Activated T-cell treated with anti-CD3 and anti-CD28 coated beads for 48 hours (primary cell): ENCODE measurements around the gene FREM3.

Source experiments
- DNase-seq: peaks from one replicate; pipeline ENCODE4 v3.0.0-alpha.2; 2020; ENCODE audit warnings: low read depth

The FREM3 gene

DNA sequence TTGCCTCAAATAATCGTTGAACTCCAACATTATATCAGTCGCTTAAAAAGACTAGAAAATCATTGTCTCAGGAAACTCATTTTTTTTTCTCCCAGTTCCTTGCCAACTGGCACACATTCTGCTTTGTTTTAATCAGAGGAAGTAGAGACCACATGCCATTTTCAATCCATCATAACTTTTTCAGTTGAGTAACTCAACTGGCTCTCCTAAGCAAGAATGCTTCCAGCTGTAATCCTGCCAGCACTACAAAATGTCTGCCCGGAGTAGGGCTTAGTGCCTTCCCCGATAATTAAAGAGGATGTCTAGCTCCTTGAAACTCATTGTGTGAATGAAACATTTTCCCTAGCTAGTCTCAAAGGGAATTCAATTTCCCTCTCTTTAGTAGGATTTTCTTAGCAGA lies 33.0 kb downstream of the FREM3 start:
- DNase-seq = no peak

DNA sequence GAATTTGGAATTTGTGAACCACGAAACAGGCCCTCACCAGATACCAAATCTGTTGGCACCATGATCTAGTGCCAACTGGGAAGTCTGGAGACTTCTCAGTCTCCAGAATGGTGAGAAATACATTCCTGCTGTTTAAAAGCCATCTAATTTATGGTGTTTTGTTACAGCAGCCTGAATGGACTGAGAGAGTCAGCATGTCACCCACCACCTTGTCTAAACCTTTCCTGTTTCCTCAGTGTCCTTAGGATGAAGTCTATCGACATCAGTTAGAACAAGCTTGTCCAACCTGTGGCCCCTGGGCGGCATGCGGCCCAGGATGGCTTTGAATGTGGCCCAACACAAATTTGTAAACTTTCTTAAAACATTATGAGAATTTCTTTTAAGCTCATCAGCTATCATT lies 42.1 kb downstream of the FREM3 start:
- no peak for DNase-seq

DNA sequence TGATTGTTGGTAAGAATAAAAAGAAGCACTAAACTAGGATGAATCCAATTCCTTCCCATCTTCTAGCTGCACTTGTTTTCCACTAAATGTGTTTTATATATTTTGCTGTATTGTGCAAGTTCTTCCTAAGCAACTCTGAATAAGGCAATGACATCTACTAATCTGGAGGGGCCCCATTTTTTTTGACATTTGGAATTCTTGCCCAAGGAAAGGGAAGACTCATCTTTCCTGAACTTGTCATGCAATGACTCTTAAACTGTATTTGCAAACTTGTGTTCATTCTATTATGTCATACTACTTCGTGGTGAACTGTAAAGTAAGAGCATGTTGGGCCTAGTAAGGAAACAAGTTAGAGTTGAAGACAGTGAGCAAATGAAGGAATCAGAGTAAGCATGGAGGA lies 45.9 kb downstream of the FREM3 start:
- DNase-seq = no peak

DNA sequence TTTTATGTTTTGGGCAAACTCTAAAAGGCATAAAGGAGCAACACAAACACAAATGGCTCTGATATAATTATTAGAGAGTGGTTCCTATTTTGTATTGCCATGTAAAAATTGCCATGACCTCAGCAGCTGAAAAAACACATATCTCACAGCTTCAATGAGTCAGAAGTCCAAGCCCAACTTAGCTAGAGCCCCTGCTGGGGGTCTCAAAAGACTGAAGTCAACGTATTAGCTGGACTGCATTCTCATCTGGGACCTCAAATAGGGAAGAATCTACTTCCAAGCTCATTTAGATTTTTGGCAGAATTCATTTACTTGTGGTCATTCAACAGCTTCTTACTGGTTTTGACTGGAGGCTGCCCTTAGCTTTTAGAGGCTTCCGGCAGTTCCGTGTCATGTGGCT lies 47.4 kb downstream of the FREM3 start:
- no peak for DNase-seq

DNA sequence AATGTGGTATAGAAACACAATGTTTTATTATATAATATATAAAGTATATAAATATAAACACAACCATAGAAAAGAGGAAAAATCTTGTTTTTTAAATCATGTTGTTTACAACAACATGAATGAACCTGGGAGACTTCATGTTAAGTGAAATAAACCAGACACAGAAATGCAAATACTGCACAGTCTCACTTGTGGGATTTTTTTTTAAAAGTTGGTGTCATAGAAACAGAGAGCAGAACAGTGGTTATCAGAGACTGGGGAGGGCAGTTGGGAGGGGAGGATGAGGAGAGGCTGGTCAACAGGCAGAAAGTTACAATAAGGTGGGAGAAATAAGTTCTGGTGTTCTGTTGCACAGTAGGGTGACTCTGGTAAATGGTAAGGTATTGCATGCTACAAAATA lies 57.1 kb downstream of the FREM3 start:
- DNase-seq = no peak

DNA sequence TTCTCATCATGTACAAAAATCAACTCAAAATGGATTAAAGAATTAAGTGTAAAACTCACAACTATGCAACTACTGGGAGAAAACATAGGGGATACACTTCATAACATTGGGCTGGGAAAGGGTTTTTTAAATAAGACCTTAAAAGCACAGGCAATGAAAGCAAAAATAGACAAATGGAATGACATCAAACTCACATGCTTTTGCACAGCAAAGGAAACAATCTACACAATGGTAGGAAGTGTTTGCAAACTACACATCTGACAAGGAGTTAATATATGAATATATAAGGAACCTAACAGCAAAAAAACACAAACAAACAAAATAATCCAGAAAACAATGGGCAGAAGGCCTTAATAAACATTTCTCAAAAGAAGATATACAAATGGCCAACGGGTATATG lies 57.9 kb downstream of the FREM3 start:
- no peak for DNase-seq

DNA sequence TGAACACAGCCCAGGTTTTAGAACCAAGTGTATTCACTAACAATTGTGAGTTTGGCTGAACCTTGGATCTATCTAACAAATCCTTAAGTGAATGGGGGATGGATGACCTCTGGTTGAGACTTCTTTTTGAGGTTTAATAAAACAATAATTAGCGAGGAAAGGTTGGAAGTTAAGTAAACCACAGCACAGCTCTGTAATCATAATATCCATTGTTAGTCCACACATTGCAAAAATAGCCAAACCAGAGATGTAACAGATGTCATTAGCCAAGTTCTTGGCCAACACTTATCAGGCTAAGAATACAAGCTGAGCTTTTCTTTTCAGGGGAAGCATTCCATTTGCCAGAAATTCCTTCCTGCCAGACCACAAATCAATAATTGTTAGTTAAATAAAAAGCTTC lies 59.1 kb downstream of the FREM3 start:
- no peak for DNase-seq

DNA sequence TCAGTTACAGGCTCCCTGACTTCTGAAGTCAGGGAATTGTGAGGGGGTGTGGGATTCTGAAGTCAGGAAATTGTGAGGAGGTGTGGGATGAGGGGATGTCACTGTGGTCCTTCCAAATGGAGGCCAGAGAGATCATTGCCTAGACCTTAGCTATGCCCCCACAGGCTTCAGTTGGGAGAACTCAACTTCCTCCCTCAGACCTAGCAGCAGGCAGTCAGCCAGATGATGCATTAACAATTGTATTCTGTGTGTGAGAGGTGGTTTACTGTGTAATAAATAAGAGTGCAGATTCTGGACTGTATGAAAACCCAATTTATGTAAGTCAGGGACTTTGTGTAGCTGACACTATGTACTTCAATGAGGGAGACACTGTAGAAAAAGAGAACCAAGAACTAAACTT lies 65.7 kb downstream of the FREM3 start:
- no peak for DNase-seq

DNA sequence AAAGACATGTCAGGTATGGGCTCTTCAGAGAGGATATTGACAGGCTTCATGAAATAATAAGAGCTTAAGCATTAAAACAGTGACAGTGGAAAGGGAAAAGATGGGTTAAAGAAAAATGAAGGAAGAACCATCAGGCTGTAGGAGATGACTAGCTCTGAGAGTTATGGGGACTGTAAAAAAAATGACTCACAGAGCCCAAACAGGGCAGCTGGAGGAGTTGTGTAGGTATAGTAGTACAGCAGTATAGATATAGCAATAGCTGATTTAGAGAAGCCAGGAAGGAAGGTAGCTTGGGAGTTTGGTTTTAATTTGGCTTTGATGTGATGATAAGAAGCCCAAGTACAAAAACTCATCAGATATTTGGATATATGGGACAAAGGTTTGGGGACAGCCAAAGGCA lies 66.6 kb downstream of the FREM3 start:
- no peak for DNase-seq

DNA sequence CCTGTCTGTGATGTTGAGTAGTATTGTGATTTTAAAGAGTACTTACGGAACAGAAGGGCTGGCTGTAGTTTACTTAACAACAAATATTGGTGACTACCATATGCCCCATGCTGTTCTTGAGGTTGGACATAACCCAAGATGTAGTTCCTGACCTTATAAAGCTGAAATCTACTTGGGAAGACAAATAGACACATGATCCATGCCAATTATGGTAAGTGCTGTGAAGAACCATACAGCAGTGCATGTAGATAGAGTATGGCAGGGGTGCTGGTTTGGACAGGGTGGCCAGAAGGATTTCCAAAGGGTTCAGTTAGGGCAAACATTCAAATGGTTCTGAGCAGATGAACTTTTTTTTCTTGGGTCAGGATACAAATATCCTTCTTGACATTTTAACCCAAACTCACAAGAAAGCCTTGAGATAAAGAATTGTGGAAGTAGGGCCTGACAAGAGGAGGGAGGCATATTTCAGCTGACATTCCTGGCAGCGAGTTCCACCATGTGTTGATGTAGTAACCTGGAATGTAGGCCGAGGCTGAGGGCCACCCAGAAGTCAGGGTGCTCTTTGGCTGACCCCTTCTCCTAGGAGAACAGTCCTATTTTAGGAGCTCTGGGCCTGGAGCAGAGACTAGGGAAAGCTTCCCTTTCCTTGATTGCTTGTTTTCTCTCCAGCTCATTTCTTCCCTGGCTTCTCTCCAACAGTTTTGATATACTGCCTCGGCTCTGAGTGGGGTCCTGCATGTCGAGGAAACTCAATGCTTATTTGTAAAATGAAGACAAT lies 74.2 kb downstream of the FREM3 start:
- no peak for DNase-seq

DNA sequence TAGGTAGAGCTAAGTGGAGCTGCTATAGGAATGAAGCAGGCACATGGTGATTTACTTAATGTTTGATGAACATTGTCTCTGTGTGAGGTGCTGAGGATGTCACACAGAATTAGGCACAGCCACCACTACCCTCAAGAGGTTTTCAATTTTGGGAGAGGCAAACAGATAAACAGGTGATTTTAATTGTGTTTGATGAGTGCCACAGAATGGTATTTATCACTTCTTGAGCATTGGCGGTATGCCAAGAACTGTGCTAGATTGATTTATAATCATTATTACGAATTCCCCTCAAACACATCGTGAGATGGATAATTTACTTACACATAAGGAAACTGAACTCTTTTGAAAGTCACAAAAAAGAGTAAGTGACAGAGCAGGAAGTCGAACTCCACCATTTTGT lies 74.8 kb downstream of the FREM3 start:
- no peak for DNase-seq

DNA sequence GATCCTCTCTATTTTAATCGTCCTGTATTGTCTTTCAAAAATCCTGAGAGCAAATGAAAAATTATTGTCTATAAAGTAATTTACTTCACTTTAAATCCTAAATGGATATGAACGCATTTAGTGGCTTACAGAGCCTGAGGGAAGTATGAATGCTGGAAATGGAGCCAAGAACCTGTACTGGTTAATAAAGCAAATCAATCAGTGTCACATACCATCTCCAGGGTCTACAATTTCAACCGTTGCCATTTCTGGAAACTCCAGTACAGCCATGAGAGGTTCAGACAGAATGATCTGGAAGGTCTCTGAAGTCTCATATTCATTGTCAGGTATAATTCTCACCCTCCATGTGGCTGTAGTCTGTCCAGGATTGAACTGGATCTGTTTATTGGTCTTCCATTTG lies 76.6 kb downstream of the FREM3 start:
- DNase-seq = no peak

DNA sequence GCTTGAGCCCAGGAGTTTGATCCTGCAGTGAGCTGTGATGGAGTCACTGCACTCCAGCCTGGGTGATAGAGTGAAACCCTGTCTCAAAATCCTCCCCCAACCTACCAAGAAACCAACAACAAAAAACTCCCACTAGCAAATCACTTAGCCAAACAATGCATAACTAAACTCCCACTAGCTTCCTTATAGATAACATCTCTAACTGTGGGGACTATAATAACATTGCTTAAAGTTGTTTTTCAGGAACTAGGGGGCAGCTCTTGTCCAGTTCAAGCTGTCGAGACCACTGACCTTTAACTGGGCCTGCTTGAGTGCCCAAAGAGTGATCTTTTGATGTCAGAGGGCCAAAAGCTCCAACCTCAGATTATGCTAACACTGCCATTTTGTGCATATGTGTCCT lies 81.7 kb downstream of the FREM3 start:
- no peak for DNase-seq

DNA sequence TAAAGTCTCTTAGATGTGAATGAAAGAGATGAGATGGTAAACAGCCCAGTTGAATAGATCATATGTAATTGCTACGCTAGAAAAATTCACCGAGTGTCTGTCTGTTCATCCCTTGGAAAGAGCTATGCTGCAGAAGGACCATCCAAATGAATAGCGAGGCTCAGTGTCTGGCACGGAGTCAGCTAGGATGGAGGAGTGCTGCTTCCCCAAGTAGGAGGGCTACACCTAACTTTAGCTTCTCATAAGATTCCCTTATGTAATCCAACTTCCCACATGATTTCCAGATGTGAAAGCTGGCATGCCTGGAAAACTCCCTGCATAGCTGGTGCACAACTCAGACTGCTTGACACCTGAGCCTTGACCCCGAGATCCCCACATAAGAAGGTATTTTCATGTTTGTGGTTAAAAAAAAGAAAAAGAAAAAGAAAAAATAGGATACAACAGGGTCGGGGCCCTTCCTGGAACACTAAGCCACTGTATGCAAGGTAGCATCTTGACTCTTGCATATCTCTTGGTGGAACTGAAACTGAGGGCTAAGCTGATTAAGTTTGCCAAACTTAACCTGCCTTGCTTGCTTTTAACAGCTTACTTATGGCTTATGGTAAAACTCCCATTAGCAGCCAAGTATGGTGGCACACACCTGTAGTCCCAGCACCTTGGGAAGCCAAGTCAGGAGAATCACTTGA lies 82.3 kb downstream of the FREM3 start:
- DNase-seq = no peak

DNA sequence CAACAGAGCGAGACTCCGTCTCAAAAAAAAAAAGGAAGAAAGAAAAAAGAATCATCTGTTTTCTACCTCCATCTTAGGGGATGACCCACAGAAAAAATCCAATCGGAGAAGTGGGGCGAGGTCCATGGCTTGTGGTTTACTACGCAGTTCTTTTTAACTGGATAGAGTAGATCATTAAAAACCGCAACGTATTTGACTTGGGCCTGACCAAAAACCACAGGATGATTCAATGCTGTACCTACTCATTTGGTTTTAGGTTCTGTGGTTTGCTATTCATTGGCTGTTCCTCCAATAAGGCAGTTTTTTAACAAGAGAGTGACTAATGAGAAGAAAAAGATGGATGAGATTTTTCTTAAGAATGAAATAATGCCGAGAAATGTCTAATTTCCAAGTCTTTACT lies 83.7 kb downstream of the FREM3 start:
- DNase-seq = peak; percentile 2

DNA sequence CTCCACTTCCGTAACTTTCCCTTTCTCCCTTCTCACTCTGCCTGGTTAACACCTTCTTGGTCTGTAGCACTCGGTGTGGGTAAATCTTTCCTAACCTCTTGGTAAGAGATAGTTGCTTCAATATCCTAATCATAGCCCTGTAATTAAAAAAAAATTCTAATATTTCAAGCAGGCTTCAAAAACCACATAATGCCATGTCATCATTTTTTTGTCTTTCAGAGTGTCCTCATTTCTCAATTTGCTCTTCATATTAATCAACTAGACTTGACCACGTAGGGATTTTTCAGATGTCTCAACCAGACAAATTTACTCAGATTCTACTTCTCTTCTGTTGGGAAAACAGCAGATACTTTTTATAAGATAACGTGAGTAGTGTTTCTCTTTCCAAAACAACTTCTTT lies 91.0 kb downstream of the FREM3 start:
- no peak for DNase-seq

DNA sequence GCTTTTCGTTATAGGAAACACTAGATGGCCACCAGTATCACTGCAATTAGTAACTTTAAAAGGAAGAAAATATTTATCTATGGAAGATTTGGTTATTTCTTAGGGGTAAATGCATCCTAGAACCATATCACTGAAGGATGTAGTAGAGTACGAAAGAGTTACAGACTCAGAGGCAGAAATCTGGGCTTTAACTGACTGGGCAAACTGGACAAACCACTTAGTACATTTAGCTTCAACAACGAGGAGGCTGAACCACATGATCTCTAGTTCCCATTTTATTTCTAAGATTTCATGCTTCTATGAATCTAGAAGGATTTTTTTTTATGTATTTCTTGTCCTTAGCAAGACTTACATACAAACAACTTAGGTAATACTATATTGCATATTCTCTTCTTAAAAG lies 94.0 kb downstream of the FREM3 start:
- no peak for DNase-seq

DNA sequence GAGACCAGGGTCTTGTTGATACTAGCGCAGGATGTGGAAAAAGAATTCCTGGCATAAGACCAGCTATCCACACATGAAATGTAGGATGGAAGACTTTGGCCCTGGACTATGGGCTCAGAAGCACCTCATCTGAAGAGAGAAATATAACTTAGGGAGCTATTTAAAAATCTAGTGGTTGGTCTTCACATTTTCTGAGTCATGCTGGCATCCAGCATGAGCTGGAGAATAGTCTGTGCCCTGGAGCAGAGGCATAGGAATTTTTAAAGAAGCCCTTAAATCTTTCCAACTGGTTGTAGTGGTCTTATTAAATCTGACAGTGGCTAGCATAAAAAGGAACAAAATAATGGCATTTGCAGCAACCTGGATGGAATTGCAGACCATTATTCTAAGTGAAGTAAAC lies 100.6 kb downstream of the FREM3 start:
- DNase-seq = no peak

DNA sequence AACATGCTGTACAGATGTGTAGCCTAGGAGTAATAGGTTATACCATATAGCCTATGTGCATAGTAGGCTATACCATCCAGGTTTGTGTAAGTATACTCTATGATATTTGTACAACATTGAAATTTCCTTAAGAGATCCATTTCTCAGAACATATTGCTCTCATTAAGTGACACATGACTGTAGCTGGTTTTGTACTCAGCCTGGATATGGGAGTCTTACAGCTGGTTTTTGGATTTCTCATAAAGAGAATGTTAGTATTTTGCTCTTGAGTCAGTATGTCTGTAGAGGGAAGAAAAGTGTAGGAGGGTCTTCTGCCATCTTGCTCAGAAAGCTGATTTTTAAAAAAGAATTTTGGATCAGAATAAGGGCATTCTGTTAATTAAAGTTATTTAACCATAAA lies 101.7 kb downstream of the FREM3 start:
- DNase-seq = no peak

DNA sequence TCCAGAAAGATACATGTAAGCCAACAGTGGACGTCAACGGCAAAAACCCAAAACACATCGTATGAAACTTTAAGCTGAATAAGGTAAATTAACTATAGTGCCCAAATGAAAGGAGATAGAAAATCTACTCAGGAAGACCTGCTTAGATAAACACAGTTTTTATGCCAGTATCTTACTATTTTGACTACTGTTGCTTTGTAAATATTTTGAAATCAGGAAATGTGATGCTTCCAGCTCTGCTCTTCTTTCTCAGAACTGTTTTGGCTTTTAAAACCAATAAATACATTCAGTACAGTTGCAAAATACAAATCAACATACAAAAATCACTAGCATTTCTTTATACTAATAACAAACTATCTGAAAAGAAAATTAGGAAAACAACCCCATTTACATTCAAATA lies 103.2 kb downstream of the FREM3 start:
- no peak for DNase-seq

DNA sequence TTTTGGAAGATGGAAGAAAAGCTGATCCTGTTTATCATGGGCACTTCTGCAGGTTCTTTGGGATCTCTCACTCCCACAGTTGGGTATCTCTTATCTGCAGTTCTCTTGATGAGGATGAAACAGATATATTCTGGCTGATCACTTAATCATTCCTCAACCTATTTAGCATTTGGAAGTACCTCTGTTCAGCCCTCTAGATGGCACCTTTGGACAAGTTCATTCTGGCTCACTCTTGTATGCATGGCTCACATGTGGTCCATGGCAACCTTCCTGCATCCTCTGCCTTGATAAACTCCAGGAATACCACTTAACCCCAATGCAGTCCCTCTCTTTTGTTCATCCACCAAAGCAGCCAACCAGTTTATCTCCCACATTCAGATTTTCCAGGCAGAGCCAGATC lies 112.8 kb downstream of the FREM3 start:
- no peak for DNase-seq

DNA sequence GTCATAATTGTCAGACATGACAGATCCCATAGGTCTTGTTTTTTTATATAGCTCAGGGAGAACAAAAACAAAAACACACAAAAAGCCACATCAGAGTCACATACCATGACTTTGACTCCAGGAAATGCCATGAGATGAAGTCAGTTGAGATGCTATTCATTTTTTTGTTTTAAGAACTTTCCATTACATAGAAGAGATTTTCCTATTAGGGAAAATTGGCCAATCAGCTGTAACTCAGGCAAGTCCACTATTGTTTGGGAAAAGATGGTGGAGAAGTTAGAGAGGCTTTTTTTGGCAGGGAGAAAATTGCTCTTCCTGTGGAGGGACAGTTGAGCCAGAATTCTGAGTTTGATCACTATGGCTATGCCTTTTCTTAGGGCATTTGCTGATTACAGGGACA lies 114.4 kb downstream of the FREM3 start:
- no peak for DNase-seq

DNA sequence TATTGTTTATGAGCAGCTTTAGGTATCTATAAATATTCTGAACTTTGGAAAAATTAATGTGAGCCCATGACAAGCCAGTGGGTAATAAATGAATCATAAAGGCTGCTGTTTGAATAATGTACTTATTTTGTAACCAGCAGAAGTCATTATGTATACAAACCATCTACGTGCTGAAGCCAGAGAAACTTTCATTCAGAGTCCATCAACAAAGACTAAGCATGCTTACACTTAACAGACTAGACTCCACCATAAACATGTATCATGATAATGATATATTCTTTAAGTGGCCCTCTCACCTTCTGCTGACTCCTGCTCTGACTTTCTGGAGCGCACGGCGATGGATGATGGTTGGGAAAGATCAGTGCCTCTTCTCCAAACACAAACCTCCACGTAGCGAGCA lies 114.9 kb downstream of the FREM3 start:
- no peak for DNase-seq

DNA sequence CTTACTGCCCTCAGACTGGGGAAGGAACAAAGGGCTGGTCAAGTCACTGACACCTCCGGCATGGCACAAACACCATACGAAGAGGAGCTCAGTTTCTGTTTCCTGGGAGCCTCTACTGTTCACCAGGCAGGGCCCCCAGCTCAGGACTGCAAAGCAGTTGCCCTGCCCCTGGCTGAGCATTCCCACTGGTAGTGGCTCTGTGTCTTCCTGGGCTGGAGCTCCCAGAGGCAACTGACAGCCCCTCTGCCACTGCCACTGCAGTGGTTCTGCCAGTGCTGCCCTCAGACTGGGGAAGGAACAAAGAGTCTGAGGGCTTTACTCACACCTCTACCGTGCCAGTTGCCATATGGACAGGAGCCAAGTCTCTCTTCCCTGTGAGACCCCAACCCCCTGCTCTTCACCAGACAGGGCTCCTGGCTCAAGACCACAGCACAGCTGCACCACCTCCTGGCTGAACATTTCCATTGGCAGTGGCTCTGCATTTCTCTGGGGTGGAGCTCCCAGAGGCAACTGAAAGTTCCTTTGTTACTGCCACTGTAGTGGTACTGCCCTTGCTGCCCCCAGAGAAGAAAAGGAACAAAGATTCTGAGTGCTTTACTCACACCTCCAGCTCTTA lies 119.0 kb downstream of the FREM3 start:
- no peak for DNase-seq
